BLaER1 treated with 17β-estradiol and CSF1 and Interleukin-3, amounts not matched to agents 10 nM and 100 nM (cell line): ENCODE measurements around the gene BHLHE40.

Experiments
- H3K27ac ChIP-seq, 11 experiments: shearing (Covaris generic); formaldehyde crosslinking; 2 replicates each; pipeline ENCODE4 v1.8.1; 2022
- H3K27me3 ChIP-seq, 11 experiments: shearing (Covaris generic); formaldehyde crosslinking; 2 replicates each; pipeline ENCODE4 v1.8.1; 2022
- H3K36me3 ChIP-seq, 11 experiments: shearing (Covaris generic); formaldehyde crosslinking; 2 replicates each; pipeline ENCODE4 v1.8.1; 2022
- H3K4me1 ChIP-seq, 10 experiments: shearing (Covaris generic); formaldehyde crosslinking; 2 replicates each; pipeline ENCODE4 v1.8.1; 2022
- H3K4me2 ChIP-seq, 11 experiments: shearing (Covaris generic); formaldehyde crosslinking; 2 replicates each; pipeline ENCODE4 v1.8.1; 2022
- H3K4me3 ChIP-seq, 10 experiments: shearing (Covaris generic); formaldehyde crosslinking; 2 replicates each; pipeline ENCODE4 v1.8.1; 2022
- H3K9ac ChIP-seq, 11 experiments: shearing (Covaris generic); formaldehyde crosslinking; 2 replicates each; pipeline ENCODE4 v1.8.1; 2022
- H3K9me3 ChIP-seq, 11 experiments: shearing (Covaris generic); formaldehyde crosslinking; replicated peaks in 1 of 11; 2 replicates each; pipeline ENCODE4 v1.8.1; 2022
- H4K20me1 ChIP-seq, 11 experiments: shearing (Covaris generic); formaldehyde crosslinking; 2 replicates each; pipeline ENCODE4 v1.8.1; 2022
- Cebpa-rat ChIP-seq, 11 experiments: shearing (Covaris generic); IDR thresholded peaks; 2 replicates each; pipeline ENCODE4 v1.8.1; 2022

The BHLHE40 gene

GRCh38 chr3:5022187-5022965 is 43.1 kb downstream of the BHLHE40 start:
- Histone ChIP-seq H3K9ac (0 out of 22 replicates have a peak overlapping the region, but pooled peaks of 1 of the 11 experiments have one; percentile 9), H3K4me3 (no peak overlapping the region), H3K36me3 (no peaks in the 10 kb centered on the region), H4K20me1 (no peaks in the 10 kb centered on the region), H3K4me2 (peak overlapping the region in 2 of 11 experiments; percentile 79 to 94; a peak in 2 of 22 replicates), H3K9me3 (no peaks in the 10 kb centered on the region), H3K4me1 (peaks cover 15 to 66% (median 42%) of the 10 kb centered on the region in 10 experiments), H3K27ac (peak overlapping the region in 2 of 11 experiments; percentile 46 to 82; a peak in 3 of 22 replicates), H3K27me3 (no peaks in the 10 kb centered on the region)
- no peak for TF ChIP-seq Cebpa-rat (IDR thresholded peaks at IDR 0.05)

GRCh38 chr3:5022966-5023776 is 43.9 kb downstream of the BHLHE40 start:
- Histone ChIP-seq H3K36me3 (no peaks in the 10 kb centered on the region), H3K9me3 (no peaks in the 10 kb centered on the region), H3K9ac (no peak overlapping the region), H3K27me3 (no peaks in the 10 kb centered on the region), H3K4me3 (no peak overlapping the region), H4K20me1 (no peaks in the 10 kb centered on the region), H3K4me2 (no peak overlapping the region), H3K27ac (no peak overlapping the region), H3K4me1 (peaks cover 18 to 65% (median 39%) of the 10 kb centered on the region in 10 experiments)
- TF ChIP-seq Cebpa-rat (IDR thresholded peaks at IDR 0.05): no peak

GRCh38 chr3:5023777-5024346 is 44.6 kb downstream of the BHLHE40 start:
- Histone ChIP-seq H3K27ac (no peak overlapping the region), H3K36me3 (no peaks in the 10 kb centered on the region), H3K9ac (no peak overlapping the region), H3K4me2 (no peak overlapping the region), H4K20me1 (no peaks in the 10 kb centered on the region), H3K4me3 (no peak overlapping the region), H3K9me3 (no peaks in the 10 kb centered on the region), H3K27me3 (no peaks in the 10 kb centered on the region), H3K4me1 (peaks cover 20 to 65% (median 36%) of the 10 kb centered on the region in 10 experiments)
- TF ChIP-seq Cebpa-rat (IDR thresholded peaks at IDR 0.05): no peak

- peak overlapping the region; percentile 69 to 98 (median 94) for H3K4me2 ChIP-seq
- no peaks in the 10 kb centered on the region for H3K9me3 ChIP-seq
- H3K9ac ChIP-seq: peak overlapping the region in 9 of 11 experiments; percentile 3 to 73 (median 47); a peak in 10 of 22 replicates
- peaks cover 29 to 62% (median 38%) of the 10 kb centered on the region in 10 experiments for H3K4me1 ChIP-seq
- H3K36me3 ChIP-seq: no peaks in the 10 kb centered on the region
- TF ChIP-seq Cebpa-rat (IDR thresholded peaks at IDR 0.05): no peak
- no peaks in the 10 kb centered on the region for H4K20me1 ChIP-seq
- no peaks in the 10 kb centered on the region for H3K27me3 ChIP-seq
- peak overlapping the region in 10 of 11 experiments; percentile 43 to 83 (median 64); a peak in 18 of 22 replicates for H3K27ac ChIP-seq
- peak overlapping the region in 2 of 10 experiments; percentile 55 to 64; a peak in 3 of 20 replicates for H3K4me3 ChIP-seq
Measured at GRCh38 chr3:5026046-5026362, 46.8 kb downstream of the BHLHE40 start.

GRCh38 chr3:5029715-5030114 is 50.5 kb downstream of the BHLHE40 start:
- Histone ChIP-seq H3K9me3 (no peaks in the 10 kb centered on the region), H3K4me1 (peaks cover 35 to 71% (median 51%) of the 10 kb centered on the region in 10 experiments)

GRCh38 chr3:5030152-5030551 is 50.9 kb downstream of the BHLHE40 start:
- no peaks in the 10 kb centered on the region for H3K9me3 ChIP-seq
- no peaks in the 10 kb centered on the region for H3K27me3 ChIP-seq
- no peak overlapping the region for H3K9ac ChIP-seq
- no peak overlapping the region for H3K27ac ChIP-seq
- no peaks in the 10 kb centered on the region for H4K20me1 ChIP-seq
- H3K36me3 ChIP-seq: no peaks in the 10 kb centered on the region
- peak overlapping the region in 1 of 11 experiments; percentile 9; a peak in 2 of 22 replicates for H3K4me2 ChIP-seq
- TF ChIP-seq Cebpa-rat (IDR thresholded peaks at IDR 0.05): no peak
- no peak overlapping the region for H3K4me3 ChIP-seq
- peaks cover 35 to 75% (median 53%) of the 10 kb centered on the region in 10 experiments for H3K4me1 ChIP-seq

More at GRCh38 chr3:5029715-5030114, 50.5 kb downstream of the BHLHE40 start:
- Histone ChIP-seq H3K27me3 (no peaks in the 10 kb centered on the region), H3K27ac (no peak overlapping the region), H3K36me3 (no peaks in the 10 kb centered on the region), H3K9ac (no peak overlapping the region), H4K20me1 (no peaks in the 10 kb centered on the region), H3K4me3 (no peak overlapping the region), H3K4me2 (peak overlapping the region in 7 of 11 experiments; percentile 10 to 59 (median 43); a peak in 9 of 22 replicates)
- no peak for TF ChIP-seq Cebpa-rat (IDR thresholded peaks at IDR 0.05)

GRCh38 chr3:5032844-5033243 is 53.6 kb downstream of the BHLHE40 start:
- Histone ChIP-seq H3K27ac (no peak overlapping the region), H3K4me3 (no peak overlapping the region), H3K27me3 (no peaks in the 10 kb centered on the region), H4K20me1 (no peaks in the 10 kb centered on the region), H3K4me2 (peak overlapping the region in 1 of 11 experiments; percentile 67; a peak in 1 of 22 replicates), H3K4me1 (peaks cover 20 to 71% (median 45%) of the 10 kb centered on the region in 10 experiments), H3K9me3 (no peaks in the 10 kb centered on the region), H3K36me3 (no peaks in the 10 kb centered on the region), H3K9ac (no peak overlapping the region)
- no peak for TF ChIP-seq Cebpa-rat (IDR thresholded peaks at IDR 0.05)
